ENCODE results near the gene MT1G.
"Not testable (repeated sequence)": the region's sequence is repeated elsewhere in the genome, so short reads cannot be mapped to it uniquely, and the experiment has no call there.

MT1G gene

DNA sequence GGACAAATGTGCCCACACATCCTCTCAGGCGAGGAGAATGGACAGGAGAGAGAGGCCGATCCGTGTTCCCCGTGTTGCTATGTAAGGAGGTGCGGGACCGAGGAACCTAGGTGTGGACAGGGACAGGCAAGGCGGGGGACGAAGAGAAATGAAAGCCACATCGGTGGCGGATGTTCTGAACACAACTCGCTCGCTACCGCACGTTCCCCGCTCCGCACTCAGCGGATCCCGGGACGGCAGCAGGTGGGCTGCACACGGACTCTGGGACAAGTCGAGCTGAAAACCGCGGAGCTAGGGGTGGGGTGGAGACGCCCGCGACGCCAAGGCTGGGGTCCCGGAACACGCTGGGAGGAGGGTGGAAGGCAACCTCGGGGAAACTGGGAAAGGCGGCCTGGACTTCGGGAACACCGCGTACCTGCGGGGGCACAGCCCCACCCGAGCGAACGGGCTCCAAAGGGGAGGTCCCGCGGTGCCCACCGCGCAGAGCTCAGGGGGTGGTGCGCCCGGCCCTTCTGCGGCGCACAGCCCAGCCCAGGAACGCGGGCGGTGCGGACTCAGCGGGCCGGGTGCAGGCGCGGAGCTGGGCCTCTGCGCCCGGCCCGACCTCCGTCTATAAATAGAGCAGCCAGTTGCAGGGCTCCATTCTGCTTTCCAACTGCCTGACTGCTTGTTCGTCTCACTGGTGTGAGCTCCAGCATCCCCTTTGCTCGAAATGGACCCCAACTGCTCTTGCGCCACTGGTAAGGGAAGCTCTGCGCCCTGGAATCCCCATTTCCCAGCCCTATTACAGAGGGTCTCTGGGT is 42.5 kb downstream of the MT1G start, which contains the start of gene MT1E:
TSS of gene MT1E (plus strand) at position 642 of the 803 bp plus-strand sequence. CDS start at position 713, 71 bp downstream.
- no peak for TF ChIP-seq EZH2phosphoT487 (IDR thresholded peaks at IDR 0.05; ENCODE audit: borderline replicate concordance, low read length)
- TF ChIP-seq, protein P1, sequence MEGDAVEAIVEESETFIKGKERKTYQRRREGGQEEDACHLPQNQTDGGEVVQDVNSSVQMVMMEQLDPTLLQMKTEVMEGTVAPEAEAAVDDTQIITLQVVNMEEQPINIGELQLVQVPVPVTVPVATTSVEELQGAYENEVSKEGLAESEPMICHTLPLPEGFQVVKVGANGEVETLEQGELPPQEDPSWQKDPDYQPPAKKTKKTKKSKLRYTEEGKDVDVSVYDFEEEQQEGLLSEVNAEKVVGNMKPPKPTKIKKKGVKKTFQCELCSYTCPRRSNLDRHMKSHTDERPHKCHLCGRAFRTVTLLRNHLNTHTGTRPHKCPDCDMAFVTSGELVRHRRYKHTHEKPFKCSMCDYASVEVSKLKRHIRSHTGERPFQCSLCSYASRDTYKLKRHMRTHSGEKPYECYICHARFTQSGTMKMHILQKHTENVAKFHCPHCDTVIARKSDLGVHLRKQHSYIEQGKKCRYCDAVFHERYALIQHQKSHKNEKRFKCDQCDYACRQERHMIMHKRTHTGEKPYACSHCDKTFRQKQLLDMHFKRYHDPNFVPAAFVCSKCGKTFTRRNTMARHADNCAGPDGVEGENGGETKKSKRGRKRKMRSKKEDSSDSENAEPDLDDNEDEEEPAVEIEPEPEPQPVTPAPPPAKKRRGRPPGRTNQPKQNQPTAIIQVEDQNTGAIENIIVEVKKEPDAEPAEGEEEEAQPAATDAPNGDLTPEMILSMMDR (IDR thresholded peaks at IDR 0.05; ENCODE audit: low read depth, low read length, poor library complexity, severe bottlenecking) = no peak
- no peaks in the 10 kb centered on the region for H3K79me2 ChIP-seq (ENCODE audit: control insufficient read depth, low read length)
- H3K4me2 ChIP-seq (ENCODE audit: low read length) = no peak within 1 kb of the TSS
- peaks cover 18% of the 10 kb centered on the region for H3K27me3 ChIP-seq (ENCODE audit: control insufficient read depth, low read length)
- no peak within 1 kb of the TSS for H3K4me3 ChIP-seq (ENCODE audit: low read length)
- H3K4me1 ChIP-seq (ENCODE audit: control insufficient read depth, low read length) = no peaks in the 10 kb centered on the region
- no peaks in the 10 kb centered on the region for H3K36me3 ChIP-seq (ENCODE audit: control insufficient read depth, low read length)
- H3K27ac ChIP-seq (ENCODE audit: low read depth, low read length) = no peak within 1 kb of the TSS
- no peaks in the 10 kb centered on the region for H3F3A ChIP-seq (ENCODE audit: control insufficient read depth, insufficient read depth)
- H3K9me3 ChIP-seq (ENCODE audit: control insufficient read depth, insufficient read depth, low read length) = no peaks in the 10 kb centered on the region
- H3K9me2 ChIP-seq (replicated peaks; ENCODE audit: control insufficient read depth, low read length) = no peaks in the 10 kb centered on the region
- no peaks in the 10 kb centered on the region for H4K20me1 ChIP-seq (ENCODE audit: control insufficient read depth, insufficient read depth, low read depth, low read length)

DNA sequence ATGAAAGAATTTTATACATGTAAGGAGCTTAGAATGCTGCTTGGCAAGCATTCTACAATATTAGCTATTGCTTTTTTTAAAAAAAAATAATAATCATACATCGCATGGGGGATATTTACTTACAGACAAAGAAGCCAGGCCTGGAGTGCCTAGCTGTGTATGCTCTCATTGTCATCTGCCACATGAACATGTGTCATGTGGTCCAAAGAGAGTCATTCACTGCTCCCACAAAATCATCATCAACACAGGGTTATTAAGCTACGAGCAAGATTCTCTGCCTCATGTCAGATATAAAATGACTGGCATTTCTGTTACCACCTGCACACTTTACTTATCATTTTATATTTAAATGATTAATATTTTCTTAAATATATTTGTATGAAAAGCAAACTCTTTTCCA is 44.2 kb downstream of the MT1G start:
- no peak for TF ChIP-seq EZH2phosphoT487 (IDR thresholded peaks at IDR 0.05; ENCODE audit: borderline replicate concordance, low read length)
- TF ChIP-seq, protein P1 (IDR thresholded peaks at IDR 0.05; ENCODE audit: low read depth, low read length, poor library complexity, severe bottlenecking) = no peak
- no peaks in the 10 kb centered on the region for H3F3A ChIP-seq (ENCODE audit: control insufficient read depth, insufficient read depth)
- no peak overlapping the region for H3K4me2 ChIP-seq (ENCODE audit: low read length)
- H3K79me2 ChIP-seq (ENCODE audit: control insufficient read depth, low read length) = no peaks in the 10 kb centered on the region
- H3K27ac ChIP-seq (ENCODE audit: low read depth, low read length) = no peak overlapping the region
- no peaks in the 10 kb centered on the region for H3K4me1 ChIP-seq (ENCODE audit: control insufficient read depth, low read length)
- H4K20me1 ChIP-seq (ENCODE audit: control insufficient read depth, insufficient read depth, low read depth, low read length) = no peaks in the 10 kb centered on the region
- H3K4me3 ChIP-seq (ENCODE audit: low read length) = no peak overlapping the region
- peaks cover 18% of the 10 kb centered on the region for H3K27me3 ChIP-seq (ENCODE audit: control insufficient read depth, low read length)
- H3K9me2 ChIP-seq (replicated peaks; ENCODE audit: control insufficient read depth, low read length) = no peaks in the 10 kb centered on the region
- H3K36me3 ChIP-seq (ENCODE audit: control insufficient read depth, low read length) = no peaks in the 10 kb centered on the region
- H3K9me3 ChIP-seq (ENCODE audit: control insufficient read depth, insufficient read depth, low read length) = no peaks in the 10 kb centered on the region

DNA sequence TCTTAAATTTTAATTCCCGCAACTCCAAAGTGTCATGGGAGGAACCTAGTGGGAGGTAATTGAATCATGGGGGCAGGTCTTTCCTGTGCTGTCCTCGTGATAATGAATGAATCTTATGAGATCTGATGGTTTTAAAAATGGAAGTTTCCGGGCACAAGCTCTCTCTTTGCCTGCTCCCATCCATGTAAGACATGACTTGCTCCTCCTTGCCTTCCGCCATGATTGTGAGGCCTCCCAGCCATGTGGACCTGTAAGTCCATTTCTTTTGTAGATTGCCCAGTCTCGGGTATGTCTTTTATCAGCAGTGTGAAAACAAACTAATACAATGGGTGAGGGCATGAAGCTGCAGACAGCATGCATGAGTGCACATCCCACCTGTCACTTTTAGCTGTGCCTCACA is 44.7 kb downstream of the MT1G start:
- not testable (repeated sequence) for H3K9me2 ChIP-seq (replicated peaks; ENCODE audit: control insufficient read depth, low read length); H4K20me1 ChIP-seq (ENCODE audit: control insufficient read depth, insufficient read depth, low read depth, low read length); H3K79me2 ChIP-seq (ENCODE audit: control insufficient read depth, low read length); H3K9me3 ChIP-seq (ENCODE audit: control insufficient read depth, insufficient read depth, low read length); H3K4me1 ChIP-seq (ENCODE audit: control insufficient read depth, low read length); H3K4me3 ChIP-seq (ENCODE audit: low read length); H3K27ac ChIP-seq (ENCODE audit: low read depth, low read length); H3K36me3 ChIP-seq (ENCODE audit: control insufficient read depth, low read length); H3K4me2 ChIP-seq (ENCODE audit: low read length); H3F3A ChIP-seq (ENCODE audit: control insufficient read depth, insufficient read depth)
- H3K27me3 ChIP-seq (ENCODE audit: control insufficient read depth, low read length) = peaks cover 18% of the 10 kb centered on the region

DNA sequence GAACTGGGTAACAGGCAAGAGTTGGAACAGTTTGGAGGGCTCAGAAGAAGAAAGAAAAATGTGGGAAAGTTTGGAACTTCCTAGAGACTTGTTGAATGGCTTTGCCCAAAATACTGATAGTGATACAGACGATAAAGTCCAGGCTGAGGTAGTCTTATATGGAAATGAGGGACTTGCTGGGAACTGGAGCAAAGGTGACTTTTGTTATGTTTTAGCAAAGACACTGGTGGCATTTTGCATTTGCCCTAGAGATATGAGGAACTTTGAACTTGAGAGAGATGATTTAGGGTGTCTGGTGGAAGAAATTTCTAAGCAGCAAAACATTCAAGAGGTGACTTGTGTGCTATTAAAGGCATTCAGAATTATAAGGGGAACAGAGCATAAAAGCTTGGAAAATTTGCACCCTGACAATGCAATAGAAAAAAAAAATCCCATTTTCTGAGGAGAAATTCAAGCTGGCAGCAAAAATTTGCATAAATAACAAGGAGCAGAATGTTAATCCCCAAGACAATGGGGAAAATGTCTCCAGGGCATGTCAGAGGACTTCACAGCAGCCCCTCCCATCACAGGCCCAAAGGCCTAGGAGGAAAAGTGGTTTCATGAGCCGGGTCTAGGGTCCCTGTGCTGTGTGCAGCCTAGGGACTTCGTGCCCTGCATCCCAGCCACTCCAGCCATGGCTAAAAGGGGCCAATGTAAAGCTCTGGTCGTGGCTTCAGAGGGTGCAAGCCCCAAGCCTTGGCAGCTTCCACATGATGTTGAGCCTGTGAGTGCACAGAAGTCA is 46.0 kb downstream of the MT1G start:
- H4K20me1 ChIP-seq (ENCODE audit: control insufficient read depth, insufficient read depth, low read depth, low read length); H3K4me2 ChIP-seq (ENCODE audit: low read length); H3K27ac ChIP-seq (ENCODE audit: low read depth, low read length); H3K36me3 ChIP-seq (ENCODE audit: control insufficient read depth, low read length); H3F3A ChIP-seq (ENCODE audit: control insufficient read depth, insufficient read depth); H3K9me2 ChIP-seq (replicated peaks; ENCODE audit: control insufficient read depth, low read length); H3K79me2 ChIP-seq (ENCODE audit: control insufficient read depth, low read length); H3K4me1 ChIP-seq (ENCODE audit: control insufficient read depth, low read length); H3K4me3 ChIP-seq (ENCODE audit: low read length); H3K9me3 ChIP-seq (ENCODE audit: control insufficient read depth, insufficient read depth, low read length): not testable (repeated sequence)
- peaks cover 28% of the 10 kb centered on the region for H3K27me3 ChIP-seq (ENCODE audit: control insufficient read depth, low read length)
